ENCODE data around the gene GPR61.
A peak's percentile ranks its signal among the peaks of the same experiment; 100 is the strongest.

The GPR61 gene

DNA sequence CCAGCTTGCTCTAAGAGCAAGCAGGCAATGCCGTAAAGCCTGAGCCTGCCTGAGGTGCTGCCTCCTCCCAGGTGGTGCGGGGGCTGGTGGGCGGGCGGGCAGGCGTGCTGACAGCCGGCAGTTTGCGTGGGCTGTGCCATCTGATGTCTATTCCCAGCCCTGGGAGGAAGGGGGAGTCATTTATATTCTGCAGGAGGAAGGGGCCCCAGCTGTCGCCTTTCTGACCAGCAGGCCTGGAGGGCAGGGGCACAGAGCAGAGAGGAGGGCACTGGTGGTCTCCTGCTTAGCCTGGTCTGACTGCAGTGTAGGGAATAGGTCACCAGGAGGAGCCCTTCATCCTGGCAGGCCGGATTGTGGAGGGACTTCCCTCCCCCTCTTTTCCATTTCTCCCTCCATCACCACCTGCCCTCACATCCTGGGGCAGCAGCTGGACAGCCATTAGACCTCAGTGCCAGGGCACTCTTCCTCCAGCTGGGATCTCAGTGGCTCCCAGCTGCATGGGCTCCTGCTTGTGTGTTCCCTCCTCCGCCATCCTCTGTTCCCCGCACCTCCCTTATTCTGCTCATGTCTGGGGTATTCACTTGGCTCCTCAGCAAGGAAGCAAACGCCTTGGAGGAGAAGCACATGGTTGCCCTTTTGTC, 41.4 kb upstream of the GPR61 start:
- no peaks in the 10 kb centered on the region for H3K4me1 ChIP-seq
- no peak overlapping the region for H3K4me3 ChIP-seq (ENCODE audit: low read depth, low read length)

DNA sequence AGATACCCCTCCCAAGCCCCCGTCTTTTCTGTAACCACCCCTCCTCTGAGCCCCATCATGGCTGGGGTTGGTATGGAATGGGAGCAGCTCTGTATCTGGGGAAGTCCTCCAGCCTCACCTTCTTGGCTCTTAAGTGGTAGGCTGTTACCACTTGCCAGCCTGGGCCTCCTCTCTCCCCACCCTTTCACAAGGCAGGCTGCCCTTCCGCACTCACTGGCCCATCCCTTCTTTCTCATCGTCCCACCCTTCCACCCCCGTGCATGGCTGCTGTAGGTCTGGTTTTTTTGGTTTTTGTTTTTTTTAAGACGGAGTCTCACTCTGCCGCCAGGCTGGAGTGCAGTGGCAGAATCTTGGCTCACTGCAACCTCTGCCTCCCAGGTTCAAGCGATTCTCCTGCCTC, 40.6 kb upstream of the GPR61 start:
- Histone ChIP-seq H3K9me3 (ENCODE audit: control insufficient read depth, low read length) (no peaks in the 10 kb centered on the region), H3K27ac (no peak overlapping the region), H3K4me3 (ENCODE audit: low read depth, low read length) (no peak overlapping the region), H3K27me3 (ENCODE audit: control insufficient read depth, insufficient read depth, low read length) (no peaks in the 10 kb centered on the region), H3K36me3 (ENCODE audit: control insufficient read depth, insufficient read depth, low read length) (no peaks in the 10 kb centered on the region), H2AFZ (no peak overlapping the region), H3K9ac (no peak overlapping the region), H3K79me2 (no peaks in the 10 kb centered on the region), H3K4me2 (ENCODE audit: low read length) (no peak overlapping the region), H3K4me1 (no peaks in the 10 kb centered on the region)
- TF ChIP-seq, protein P1, sequence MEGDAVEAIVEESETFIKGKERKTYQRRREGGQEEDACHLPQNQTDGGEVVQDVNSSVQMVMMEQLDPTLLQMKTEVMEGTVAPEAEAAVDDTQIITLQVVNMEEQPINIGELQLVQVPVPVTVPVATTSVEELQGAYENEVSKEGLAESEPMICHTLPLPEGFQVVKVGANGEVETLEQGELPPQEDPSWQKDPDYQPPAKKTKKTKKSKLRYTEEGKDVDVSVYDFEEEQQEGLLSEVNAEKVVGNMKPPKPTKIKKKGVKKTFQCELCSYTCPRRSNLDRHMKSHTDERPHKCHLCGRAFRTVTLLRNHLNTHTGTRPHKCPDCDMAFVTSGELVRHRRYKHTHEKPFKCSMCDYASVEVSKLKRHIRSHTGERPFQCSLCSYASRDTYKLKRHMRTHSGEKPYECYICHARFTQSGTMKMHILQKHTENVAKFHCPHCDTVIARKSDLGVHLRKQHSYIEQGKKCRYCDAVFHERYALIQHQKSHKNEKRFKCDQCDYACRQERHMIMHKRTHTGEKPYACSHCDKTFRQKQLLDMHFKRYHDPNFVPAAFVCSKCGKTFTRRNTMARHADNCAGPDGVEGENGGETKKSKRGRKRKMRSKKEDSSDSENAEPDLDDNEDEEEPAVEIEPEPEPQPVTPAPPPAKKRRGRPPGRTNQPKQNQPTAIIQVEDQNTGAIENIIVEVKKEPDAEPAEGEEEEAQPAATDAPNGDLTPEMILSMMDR (IDR thresholded peaks at IDR 0.05) = no peak

More for the DNA sequence above, 41.4 kb upstream of the GPR61 start:
- H3K9me3 ChIP-seq (ENCODE audit: control insufficient read depth, low read length) = no peaks in the 10 kb centered on the region
- H3K4me2 ChIP-seq (ENCODE audit: low read length) = no peak overlapping the region
- H3K9ac ChIP-seq = no peak overlapping the region
- no peak overlapping the region for H3K27ac ChIP-seq
- H3K36me3 ChIP-seq (ENCODE audit: control insufficient read depth, insufficient read depth, low read length) = no peaks in the 10 kb centered on the region
- TF ChIP-seq, protein P1 (IDR thresholded peaks at IDR 0.05) = peak; percentile 31
- H3K27me3 ChIP-seq (ENCODE audit: control insufficient read depth, insufficient read depth, low read length) = no peaks in the 10 kb centered on the region
- H3K79me2 ChIP-seq = no peaks in the 10 kb centered on the region
- no peak overlapping the region for H2AFZ ChIP-seq

DNA sequence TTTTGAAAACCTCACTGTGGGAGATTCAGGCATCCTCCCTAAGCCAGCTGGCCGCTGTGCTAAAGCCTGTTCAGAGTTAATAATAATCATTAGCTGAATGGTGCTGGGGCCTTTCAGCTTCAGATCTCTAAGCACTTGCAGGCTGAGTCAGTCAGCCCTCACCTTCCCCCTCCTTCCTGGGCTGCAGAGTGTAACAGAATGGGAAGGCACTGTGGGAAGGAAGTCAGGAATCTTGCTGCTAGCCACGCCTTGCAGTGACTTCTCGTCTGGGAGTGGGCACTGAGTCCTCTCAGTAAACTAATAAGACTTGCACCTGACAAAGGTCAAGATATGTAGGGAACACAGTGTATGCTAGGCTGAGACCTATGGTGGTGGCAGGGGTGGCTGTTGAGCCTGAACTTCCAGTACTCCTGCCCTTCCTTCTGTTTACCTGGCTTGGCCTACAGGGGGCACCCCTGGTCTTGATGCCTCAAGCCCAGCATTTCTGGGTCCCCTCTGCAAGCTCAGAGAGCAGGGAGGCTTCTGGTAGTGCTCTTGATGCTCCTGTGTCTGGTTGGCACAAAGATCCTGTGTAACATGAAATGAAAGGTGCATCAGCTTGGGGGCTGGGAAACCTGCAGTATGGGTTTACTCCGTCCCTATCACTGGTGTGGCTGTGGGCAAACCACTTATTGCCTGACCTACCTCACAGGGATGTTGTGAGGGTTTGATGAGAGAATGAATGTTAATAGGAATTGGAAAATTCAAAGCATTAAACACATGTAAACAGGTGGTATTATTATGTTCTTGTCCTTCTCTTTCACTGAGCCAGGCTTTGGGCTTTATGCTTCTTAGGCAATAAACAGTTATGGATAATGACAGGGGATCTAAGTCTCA, 39.8 kb upstream of the GPR61 start:
- Histone ChIP-seq H3K9me3 (ENCODE audit: control insufficient read depth, low read length) (no peaks in the 10 kb centered on the region), H3K4me3 (ENCODE audit: low read depth, low read length) (no peak overlapping the region), H2AFZ (no peak overlapping the region), H3K9ac (no peak overlapping the region), H3K36me3 (ENCODE audit: control insufficient read depth, insufficient read depth, low read length) (no peaks in the 10 kb centered on the region), H3K27ac (no peak overlapping the region), H3K4me2 (ENCODE audit: low read length) (no peak overlapping the region), H3K79me2 (no peaks in the 10 kb centered on the region), H3K27me3 (ENCODE audit: control insufficient read depth, insufficient read depth, low read length) (no peaks in the 10 kb centered on the region), H3K4me1 (no peaks in the 10 kb centered on the region)
- TF ChIP-seq, protein P1 (IDR thresholded peaks at IDR 0.05) = no peak

DNA sequence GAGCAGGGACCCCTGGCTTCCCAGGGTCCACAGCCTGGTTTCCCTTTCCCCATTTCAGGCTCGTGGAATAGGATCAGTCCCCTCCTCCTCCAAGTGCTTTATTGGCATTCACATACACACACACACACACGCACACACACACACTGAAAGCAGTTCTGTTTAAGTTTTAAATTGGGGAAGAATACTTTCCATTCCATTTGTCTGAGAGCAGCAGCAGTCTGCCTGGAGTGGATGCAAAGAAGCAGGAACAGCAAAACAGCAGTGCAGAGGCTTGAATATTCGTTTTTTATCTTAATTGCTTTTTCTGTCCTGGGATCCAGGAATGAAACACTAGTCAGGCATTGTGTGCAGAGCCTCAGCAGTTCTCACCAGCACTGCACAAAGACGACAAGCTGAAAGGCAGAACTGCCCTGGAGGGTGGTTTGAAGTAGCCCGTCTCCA, 38.7 kb upstream of the GPR61 start:
- Histone ChIP-seq H3K27me3 (ENCODE audit: control insufficient read depth, insufficient read depth, low read length) (no peaks in the 10 kb centered on the region), H3K27ac (no peak overlapping the region), H3K4me1 (no peaks in the 10 kb centered on the region), H3K79me2 (no peaks in the 10 kb centered on the region), H3K9me3 (ENCODE audit: control insufficient read depth, low read length) (no peaks in the 10 kb centered on the region), H3K4me3 (ENCODE audit: low read depth, low read length) (no peak overlapping the region), H3K4me2 (ENCODE audit: low read length) (no peak overlapping the region), H3K36me3 (ENCODE audit: control insufficient read depth, insufficient read depth, low read length) (no peaks in the 10 kb centered on the region), H3K9ac (no peak overlapping the region), H2AFZ (no peak overlapping the region)
- TF ChIP-seq, protein P1 (IDR thresholded peaks at IDR 0.05) = no peak

Measured in parathyroid adenoma (tissue), 2 donors.